ENCODE data around the gene MS4A7. TPM values are rescaled to one million over a fixed set of nuclear protein-coding genes. Genes with fewer than 3 reads are reported as not detected.

MS4A7 gene
- total RNA-seq, 1 donor from 2014 or later: not detected

Other genes starting within 250 kb of the MS4A7 start
- gene MS4A6A, start 195.4 kb upstream of the MS4A7 start, total RNA-seq: not detected in 2 replicates
- gene MS4A4E, start 135.4 kb upstream of the MS4A7 start, total RNA-seq: 0.16 TPM in 1 of 2 replicates, not detected in the other
- gene MS4A4A, start 97.9 kb upstream of the MS4A7 start, total RNA-seq: not detected in 2 replicates
- gene MS4A6E, start 51.3 kb upstream of the MS4A7 start, total RNA-seq: not detected in 2 replicates
- not detected in 2 replicates for gene MS4A14, start 17.9 kb downstream of the MS4A7 start, total RNA-seq
- gene MS4A5, start 51.0 kb downstream of the MS4A7 start, total RNA-seq: not detected in 2 replicates
- 0.27 TPM in 1 of 2 replicates, not detected in the other for gene MS4A1, start 77.3 kb downstream of the MS4A7 start, total RNA-seq
- not detected in 2 replicates for gene MS4A12, start 114.2 kb downstream of the MS4A7 start, total RNA-seq
- gene MS4A13, start 136.9 kb downstream of the MS4A7 start, total RNA-seq: not detected in 2 replicates

Measured in T-helper 2 cell treated with Interferon-gamma antibody and Interleukin-4, amounts not matched to agents 100 ng/mL and 5 ng/mL, for 36 hours (primary cell).